NCI-H345 (cell line): ENCODE results near the gene MAGI2.
A peak's percentile ranks its signal among the peaks of the same experiment; 100 is the strongest.
"Not testable (repeated sequence)": the region's sequence is repeated elsewhere in the genome, so short reads cannot be mapped to it uniquely, and the experiment has no call there.

Experiments used
- DNase-seq: peaks from one replicate; lab custom pipeline; 2025; lab: John Stamatoyannopoulos, UW

The MAGI2 gene

DNA sequence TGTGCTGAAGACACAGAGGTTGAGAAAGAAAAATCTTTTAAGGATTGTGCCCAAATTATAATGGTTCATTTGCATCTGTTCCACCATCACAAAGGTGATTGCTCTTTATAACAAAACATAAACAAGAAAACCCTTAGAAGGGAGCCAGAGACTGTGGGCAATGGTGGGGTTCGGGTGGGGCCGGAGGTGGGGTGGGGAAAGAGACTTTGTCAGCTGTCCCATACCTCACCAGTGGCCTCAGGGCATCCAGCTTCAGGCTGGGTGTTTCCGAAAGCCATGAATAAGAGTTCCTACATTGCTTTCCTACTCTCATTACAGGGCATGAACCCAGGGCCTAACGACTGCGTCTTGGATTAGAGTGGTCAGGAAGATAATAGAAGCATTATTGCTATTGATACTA lies 1427.0 kb downstream of the MAGI2 start:
- no peak for DNase-seq

DNA sequence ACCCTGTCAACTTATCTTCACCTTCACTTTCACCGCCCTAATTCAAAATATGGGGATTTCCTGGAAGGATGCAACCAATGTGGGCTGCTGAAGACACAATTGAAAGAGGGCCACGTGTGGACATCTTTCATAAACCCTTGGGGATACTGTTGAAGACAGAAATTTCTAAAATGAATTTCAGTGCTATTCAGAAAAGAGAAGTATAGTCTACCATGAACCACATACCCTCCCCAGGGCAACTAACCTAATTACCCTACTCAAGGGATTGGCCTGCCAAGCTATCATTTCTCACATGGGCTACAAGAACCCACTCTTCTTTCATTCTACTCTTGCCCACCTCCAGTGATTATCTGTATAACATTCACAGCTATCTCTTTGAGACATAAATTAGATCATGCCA lies 1428.9 kb downstream of the MAGI2 start:
- no peak for DNase-seq

DNA sequence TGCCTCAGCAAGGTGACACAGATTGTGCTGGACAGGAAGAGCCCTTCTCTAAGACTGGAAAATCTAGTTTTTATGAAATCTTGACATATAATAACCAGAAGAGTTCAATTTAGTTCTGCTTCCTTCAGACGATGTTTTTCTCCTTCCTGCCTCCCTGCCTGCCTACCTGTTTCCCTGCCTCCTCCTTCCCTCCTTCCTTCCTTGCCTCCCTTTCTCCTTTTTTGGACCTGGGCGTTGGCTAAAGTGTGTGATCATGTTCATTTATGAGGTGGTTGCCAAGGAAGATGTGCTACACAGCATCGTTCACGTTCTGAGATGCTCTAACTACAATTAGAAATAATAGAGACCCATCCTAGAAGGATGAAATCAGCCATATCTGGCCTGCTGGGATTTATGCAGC lies 1430.3 kb downstream of the MAGI2 start:
- no peak for DNase-seq

DNA sequence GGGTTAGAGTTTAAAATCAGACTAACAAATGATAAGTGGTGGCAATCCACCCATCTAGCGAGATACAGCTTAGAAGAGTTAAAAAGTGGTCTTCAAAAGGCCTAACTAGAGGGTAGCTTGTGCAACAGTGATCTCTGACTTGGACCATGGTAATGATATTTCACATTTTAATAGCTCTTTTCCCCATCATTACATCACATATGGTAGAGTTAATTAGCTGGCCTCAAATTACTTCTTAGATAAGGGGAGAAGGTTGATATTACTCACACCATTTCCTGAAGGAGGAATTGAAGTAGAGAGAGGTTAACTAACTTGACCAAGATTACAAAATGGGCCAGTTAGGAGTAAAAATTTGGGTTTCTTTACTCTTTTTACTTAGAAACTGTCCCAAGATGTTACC lies 1431.3 kb downstream of the MAGI2 start:
- DNase-seq, result no peak

DNA sequence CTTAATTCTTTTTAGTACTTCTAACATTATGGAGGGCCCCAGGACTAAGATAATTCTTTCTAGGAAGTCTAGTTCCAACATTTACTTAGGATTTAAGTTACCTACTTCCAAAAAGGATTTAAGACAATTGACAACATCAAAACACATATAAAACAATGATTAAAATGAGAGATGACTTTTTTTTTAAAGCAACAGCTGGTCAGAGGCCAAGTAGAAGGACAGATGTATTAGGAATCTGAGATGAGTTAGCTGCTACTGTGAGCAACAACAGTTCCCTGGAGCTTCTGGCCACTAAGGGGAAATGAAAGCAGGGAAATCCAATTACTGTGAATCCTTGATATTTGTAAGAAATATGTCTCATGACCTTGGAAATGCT lies 1432.6 kb downstream of the MAGI2 start:
- no peak for DNase-seq

DNA sequence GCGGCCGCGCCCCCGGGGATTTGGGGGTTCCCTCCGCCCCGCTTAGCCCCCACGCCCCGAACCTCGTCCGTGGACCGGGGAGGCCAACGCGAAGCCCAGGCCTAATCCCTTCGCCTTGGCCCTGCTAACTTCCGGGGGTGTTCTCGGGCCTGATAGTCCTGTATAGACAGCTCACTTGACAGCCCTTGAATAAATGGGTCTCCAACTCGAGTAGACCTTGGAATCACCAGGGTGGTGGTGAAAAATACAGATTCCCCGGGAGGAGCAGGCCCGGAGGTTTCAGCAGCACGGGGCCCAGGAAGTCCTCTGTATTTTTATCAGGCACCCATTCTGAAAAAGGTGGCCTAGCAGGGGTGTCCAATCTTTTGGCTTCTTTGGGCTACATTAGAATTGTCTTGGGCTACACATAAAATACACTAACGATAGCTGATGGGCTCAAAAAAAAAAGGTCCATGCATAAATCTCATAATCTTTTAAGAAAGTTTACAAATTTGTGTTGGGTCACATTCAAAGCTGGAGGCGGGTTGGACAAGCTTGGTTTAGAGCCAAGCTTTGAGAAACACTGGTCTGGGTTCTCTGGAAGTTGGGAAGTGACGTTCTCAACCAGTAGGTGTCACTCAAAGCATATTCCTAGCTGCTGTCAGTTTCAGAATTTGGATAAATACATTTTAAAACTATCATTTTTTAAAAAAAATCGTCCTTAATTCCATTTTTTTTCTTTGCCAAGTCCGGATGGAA lies 1433.2 kb downstream of the MAGI2 start:
- DNase-seq, result peak; percentile 84

- peak; percentile 94 for DNase-seq
Measured at GRCh38 chr7:78019447-78020135, 1433.9 kb downstream of the MAGI2 start.

GRCh38 chr7:78018641-78019446 lies 1434.6 kb downstream of the MAGI2 start:
- DNase-seq, result peak; percentile 39

- DNase-seq, result no peak
Measured at GRCh38 chr7:78017591-78018100, 1435.8 kb downstream of the MAGI2 start.

GRCh38 chr7:78015574-78016260 lies 1437.8 kb downstream of the MAGI2 start:
- no peak for DNase-seq

- no peak for DNase-seq
Measured at GRCh38 chr7:78014401-78014800, 1439.1 kb downstream of the MAGI2 start.

GRCh38 chr7:78013386-78013785 lies 1440.1 kb downstream of the MAGI2 start:
- DNase-seq, result no peak

DNA sequence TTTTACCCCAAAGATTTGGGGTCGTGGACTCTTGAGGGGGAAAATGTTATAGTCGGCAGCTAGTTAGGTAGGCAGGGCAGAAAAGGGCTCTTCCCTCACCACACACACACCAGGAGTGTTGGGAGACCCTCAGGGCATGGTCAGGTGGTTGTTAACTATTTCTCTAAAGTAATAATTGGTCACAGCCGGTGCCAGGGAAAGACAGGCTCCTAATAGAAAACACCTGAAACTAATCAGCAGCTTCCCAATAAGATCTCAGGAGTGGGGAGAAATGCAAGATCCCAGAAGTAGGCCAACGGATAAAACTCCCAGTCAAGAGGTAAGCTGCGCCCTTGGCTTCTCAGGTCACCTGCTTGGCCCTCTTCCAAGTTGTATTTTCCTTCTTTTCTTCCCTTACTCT lies 1441.8 kb downstream of the MAGI2 start:
- DNase-seq, result no peak

- DNase-seq, result no peak
Measured at GRCh38 chr7:78007231-78007630, 1446.2 kb downstream of the MAGI2 start.

- no peak for DNase-seq
Measured at GRCh38 chr7:78006063-78006755, 1447.3 kb downstream of the MAGI2 start.

DNA sequence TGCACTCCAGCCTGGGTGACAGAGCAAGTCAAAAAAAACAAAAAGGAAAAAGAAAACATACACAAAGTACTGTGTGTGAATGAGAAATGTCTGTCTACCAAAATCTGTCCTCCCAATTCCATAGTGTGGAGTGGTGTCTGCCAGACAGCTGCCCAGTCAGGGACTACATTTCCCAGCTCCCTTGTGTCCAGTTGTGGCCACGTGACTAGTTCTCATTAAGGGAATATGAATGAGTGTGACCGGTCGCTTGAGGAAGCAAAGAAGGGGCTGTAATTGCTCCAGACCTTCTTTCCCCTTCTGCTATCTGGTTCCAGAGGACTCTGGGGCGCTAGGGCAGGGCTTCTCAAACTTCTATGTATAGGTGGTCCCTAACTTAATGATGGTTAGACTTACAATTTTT lies 1450.8 kb downstream of the MAGI2 start:
- DNase-seq, result no peak

DNA sequence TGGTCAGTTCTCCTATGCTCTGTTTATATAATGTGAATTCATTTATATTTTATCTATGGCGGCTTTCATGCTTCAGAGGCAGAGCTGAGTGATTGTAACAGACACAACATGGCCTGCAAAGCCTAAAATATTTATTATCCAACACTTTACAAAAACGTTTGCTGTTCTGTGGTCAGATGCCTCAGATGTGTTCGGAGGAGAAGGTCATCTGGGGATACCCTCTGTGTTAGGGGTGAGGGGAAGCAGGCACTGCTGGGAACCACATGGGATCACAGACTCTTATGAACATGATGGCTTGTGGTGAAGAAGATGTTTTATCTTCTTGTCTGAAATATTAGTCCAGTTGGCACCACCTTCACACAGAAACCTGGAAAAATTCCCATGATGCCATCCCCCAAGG lies 1451.4 kb downstream of the MAGI2 start:
- no peak for DNase-seq

DNA sequence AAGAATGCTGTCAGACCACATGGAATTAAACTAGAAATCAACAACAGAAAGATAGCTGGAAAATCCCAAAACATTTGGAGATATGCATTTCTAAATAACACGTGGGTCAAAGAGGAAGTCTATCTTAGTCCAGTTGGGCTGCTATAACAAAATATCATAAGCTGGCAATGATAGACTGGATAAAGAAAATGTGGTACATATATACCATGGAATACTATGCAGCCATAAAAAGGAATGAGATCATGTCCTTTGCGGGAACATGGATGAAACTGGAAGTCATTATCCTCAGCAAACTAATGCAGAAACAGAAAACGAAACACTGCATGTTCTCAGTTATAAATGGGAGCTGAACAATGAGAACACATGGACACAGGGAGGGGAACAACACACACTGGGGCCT lies 1454.3 kb downstream of the MAGI2 start:
- not testable (repeated sequence) for DNase-seq

DNA sequence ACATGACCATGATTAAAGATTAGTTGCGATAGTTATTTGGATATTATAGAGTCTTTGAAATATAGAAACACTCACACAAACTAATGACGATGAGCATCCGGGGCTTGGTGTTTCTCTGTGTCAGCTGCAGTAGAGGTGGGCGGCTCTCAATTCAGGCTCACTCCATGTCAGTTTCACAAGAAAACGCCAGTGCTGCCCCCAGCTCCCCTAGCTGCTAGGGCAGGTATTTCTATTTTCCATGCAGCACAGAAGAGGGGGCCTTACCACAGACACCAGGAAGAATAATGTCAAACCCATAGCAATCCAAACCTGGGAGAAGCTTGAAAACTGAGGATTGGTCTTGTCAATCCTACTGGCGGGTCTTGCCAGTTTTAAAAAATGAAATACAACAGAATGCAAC lies 1457.8 kb downstream of the MAGI2 start:
- no peak for DNase-seq

DNA sequence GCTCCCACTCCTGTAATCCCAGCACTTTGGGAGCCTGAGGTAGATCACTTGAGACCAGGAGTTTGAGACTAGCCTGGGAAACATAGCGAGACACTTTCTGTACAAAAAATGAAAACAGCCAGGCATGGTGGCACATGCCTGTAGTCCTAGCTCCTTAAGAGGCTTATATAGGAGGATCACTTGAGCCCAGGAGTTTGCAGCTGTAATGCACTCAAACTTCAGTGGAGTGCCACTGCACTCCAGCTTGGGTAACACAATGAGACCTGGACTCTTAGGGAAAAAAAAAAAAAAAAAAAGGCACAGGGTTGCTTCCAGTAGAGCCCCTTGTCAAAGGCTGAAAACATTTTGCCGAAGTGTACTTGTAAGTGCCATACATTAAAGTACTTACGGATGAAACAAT lies 1459.6 kb downstream of the MAGI2 start:
- DNase-seq, result no peak

DNA sequence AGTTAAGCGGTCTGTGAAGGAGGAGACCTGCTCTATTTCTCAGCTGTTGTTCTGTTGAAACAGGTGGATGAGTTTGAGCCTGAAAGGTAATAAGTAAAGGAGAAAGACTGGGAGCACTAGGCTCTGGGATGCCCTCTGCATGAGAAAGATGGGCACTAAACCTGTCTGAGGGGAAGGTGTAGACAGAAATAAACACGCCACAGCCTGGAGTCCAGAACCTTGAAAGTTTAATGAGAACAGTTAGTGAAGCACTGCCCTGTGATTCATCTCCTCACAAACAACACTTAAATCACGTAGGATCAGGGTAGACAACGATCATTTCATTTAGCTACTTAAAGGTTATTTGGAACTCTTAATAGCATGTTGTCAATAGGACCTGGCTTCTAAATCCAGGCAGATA lies 1461.8 kb downstream of the MAGI2 start:
- no peak for DNase-seq
